BE2C (cell line): ENCODE results near the gene PPARA.

Experiments
- DNase-seq: peaks from one replicate; pipeline ENCODE4 v3.0.0-alpha.2; 2020
- H3K27me3 ChIP-seq: fragments of 250-450 bp; sonication (Bioruptor Pico); 2 replicates; pipeline ENCODE4 v1.5.1; 2020; ENCODE audit warnings: mild to moderate bottlenecking
- H3K36me3 ChIP-seq: fragments of 250-450 bp; sonication (Bioruptor Pico); 2 replicates; pipeline ENCODE4 v1.5.1; 2020; ENCODE audit warnings: mild to moderate bottlenecking
- H3K4me1 ChIP-seq: fragments of 250-450 bp; sonication (Bioruptor Pico); 2 replicates; pipeline ENCODE4 v1.5.1; 2020
- H3K4me3 ChIP-seq: 2 replicates; pipeline ENCODE4 v1.5.1; 2011; ENCODE audit warnings: low read depth, low read length
- H3K9me3 ChIP-seq: fragments of 250-450 bp; sonication (Bioruptor Pico); 2 replicates; pipeline ENCODE4 v1.5.1; 2020
- TF ChIP-seq, protein P1 (sequence below): IDR thresholded peaks from 2 replicates; pipeline ENCODE4 v1.5.1; 2012; ENCODE audit warnings: mild to moderate bottlenecking, low read depth, low read length

The PPARA gene

DNA sequence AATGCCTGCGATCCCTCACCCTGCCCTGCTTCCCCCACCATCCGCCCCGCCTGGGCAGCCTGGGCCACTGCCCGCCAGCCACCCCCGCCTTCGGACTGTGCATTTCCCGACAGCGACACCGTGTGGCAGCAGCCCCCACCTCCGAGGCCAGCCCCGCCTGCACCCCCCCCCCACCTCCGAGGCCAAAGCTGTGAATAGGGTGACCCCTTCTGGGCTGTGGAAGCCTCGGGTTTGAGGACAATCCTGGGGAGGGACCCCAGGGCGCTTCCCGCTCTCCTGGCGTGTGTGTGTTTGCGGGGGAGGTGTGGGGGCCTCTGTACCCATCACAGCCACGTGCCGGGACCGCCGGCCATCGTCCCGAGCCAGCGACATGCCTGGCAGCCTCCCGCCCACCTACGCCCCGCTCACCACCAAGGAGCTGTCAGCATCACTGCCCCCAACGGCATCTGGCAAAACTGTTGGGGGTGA is 33.8 kb upstream of the PPARA start:
- DNase-seq: peak; percentile 96
- peaks cover 47% of the 10 kb centered on the region for H3K4me1 ChIP-seq
- no peaks in the 10 kb centered on the region for H3K27me3 ChIP-seq
- no peaks in the 10 kb centered on the region for H3K9me3 ChIP-seq
- H3K4me3 ChIP-seq: peak overlapping the region; percentile 26; the same call in 1 of the 2 replicates
- TF ChIP-seq, protein P1, sequence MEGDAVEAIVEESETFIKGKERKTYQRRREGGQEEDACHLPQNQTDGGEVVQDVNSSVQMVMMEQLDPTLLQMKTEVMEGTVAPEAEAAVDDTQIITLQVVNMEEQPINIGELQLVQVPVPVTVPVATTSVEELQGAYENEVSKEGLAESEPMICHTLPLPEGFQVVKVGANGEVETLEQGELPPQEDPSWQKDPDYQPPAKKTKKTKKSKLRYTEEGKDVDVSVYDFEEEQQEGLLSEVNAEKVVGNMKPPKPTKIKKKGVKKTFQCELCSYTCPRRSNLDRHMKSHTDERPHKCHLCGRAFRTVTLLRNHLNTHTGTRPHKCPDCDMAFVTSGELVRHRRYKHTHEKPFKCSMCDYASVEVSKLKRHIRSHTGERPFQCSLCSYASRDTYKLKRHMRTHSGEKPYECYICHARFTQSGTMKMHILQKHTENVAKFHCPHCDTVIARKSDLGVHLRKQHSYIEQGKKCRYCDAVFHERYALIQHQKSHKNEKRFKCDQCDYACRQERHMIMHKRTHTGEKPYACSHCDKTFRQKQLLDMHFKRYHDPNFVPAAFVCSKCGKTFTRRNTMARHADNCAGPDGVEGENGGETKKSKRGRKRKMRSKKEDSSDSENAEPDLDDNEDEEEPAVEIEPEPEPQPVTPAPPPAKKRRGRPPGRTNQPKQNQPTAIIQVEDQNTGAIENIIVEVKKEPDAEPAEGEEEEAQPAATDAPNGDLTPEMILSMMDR: peak; percentile 74
- H3K36me3 ChIP-seq: peaks cover 39% of the 10 kb centered on the region

- Histone ChIP-seq H3K4me1 (peaks cover 37% of the 10 kb centered on the region), H3K9me3 (no peaks in the 10 kb centered on the region)
Observed at GRCh38 chr22:46117206-46118199, 32.8 kb upstream of the PPARA start.

DNA sequence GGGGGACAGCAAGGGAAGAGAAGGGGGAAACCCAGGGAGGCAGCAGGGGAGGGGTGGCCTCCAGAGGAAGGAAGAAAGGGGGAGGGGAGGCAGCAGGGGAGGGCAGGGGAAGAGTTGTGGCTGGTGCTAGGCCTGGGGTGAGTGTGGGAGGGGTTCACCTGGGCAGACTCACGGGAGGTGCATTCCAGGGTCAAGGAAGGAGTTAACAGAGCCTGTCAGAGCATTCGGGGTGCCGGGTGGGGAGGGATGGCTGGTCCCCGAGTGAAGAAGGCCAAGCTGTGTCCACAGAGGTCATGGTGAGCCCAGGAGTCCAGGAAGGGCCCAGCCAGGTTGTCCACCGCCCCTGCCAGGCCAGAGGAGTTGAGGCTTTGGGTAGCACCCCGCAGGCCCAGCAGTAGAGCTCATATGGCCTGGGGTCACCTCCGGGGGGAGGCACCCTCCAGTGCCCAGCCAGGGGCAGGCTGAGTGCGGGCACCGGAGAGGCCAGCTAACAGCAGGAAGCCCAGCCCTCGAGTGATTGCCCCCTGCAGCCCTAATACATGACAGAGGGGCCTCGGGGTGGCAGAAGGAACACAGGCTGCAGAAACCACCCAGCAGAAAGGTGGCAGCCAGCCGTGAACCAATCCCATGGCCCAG is 31.1 kb upstream of the PPARA start:
- H3K4me1 ChIP-seq: peaks cover 31% of the 10 kb centered on the region
- peaks cover 13% of the 10 kb centered on the region for H3K36me3 ChIP-seq
- no peaks in the 10 kb centered on the region for H3K27me3 ChIP-seq
- TF ChIP-seq, protein P1: no peak
- no peaks in the 10 kb centered on the region for H3K9me3 ChIP-seq
- no peak for DNase-seq
- H3K4me3 ChIP-seq: no peak overlapping the region

More at GRCh38 chr22:46117206-46118199, 32.8 kb upstream of the PPARA start:
- TF ChIP-seq, protein P1: no peak
- no peak overlapping the region for H3K4me3 ChIP-seq
- no peaks in the 10 kb centered on the region for H3K27me3 ChIP-seq
- no peak for DNase-seq
- H3K36me3 ChIP-seq: peaks cover 30% of the 10 kb centered on the region

DNA sequence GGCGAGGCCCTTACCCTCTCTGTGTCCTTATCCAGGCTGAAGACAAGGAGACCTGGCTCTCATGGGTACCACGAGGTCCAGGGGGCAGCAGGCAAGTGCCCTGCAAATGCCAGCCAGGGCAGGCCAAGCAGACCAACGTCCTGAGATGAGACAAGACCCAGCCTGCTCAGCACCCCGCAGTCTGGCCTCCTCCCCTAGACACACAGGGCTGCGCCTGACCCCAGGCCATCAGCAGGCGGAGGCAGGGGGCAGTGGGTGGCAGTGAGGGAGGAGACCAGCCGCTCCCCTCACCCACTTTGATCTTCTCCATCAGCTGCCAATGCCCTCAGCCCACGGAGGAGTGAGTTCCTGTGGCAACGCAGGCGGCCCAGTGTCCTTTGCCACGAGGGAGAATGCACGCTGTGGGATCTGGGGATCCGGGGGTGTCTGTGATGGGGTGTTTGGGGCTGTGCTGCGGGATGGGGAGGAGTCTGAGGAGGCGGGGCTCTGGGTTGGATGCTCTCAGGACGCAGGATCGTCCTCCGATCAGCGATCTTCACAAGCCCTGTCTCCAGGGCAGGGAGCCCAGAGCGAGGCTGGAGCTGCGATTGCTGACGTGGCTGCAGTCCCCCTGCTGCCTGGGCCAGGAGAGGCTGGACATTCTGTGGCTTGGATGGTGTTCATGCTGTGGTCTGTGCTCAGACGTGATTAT is 30.5 kb upstream of the PPARA start:
- H3K27me3 ChIP-seq: no peaks in the 10 kb centered on the region
- no peaks in the 10 kb centered on the region for H3K9me3 ChIP-seq
- no peak overlapping the region for H3K4me3 ChIP-seq
- TF ChIP-seq, protein P1: 0 out of 2 replicates have a peak, but pooled peaks have one; percentile 6
- peaks cover 25% of the 10 kb centered on the region for H3K4me1 ChIP-seq
- DNase-seq: peak; percentile 62
- H3K36me3 ChIP-seq: peaks cover 6% of the 10 kb centered on the region

DNA sequence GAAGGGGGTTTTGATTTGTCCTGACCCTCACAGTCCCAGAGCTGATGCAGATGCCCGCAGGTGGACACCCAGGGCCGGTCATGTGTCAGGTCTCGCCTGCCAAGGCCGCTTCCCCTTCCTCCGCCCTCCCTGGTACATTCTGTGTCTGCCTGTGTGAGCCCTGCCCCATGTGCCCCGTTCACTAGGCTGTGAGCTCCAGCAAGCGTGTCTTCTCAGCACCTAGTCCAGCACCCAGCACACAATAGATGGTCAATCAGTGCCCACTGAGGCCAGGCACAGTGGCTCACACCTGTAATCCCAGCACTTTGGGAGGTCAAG is 29.9 kb upstream of the PPARA start:
- no peak for DNase-seq
- no peaks in the 10 kb centered on the region for H3K27me3 ChIP-seq
- H3K4me3 ChIP-seq: no peak overlapping the region
- H3K36me3 ChIP-seq: peaks cover 3% of the 10 kb centered on the region; the same call in 1 of the 2 replicates
- no peaks in the 10 kb centered on the region for H3K9me3 ChIP-seq
- TF ChIP-seq, protein P1: no peak
- H3K4me1 ChIP-seq: peaks cover 21% of the 10 kb centered on the region
